ENCODE data around the gene SHROOM3.

SHROOM3 gene

GRCh38 chr4:76434901-76435527, at the start of gene SHROOM3:
Gene SHROOM3, plus strand, starts transcription at chr4:76435229. Its CDS starts 824 bp downstream, at chr4:76436053.
- no peak for DNase-seq (ENCODE audit: low read depth in 2 of 2)
- TF ChIP-seq, protein P1, sequence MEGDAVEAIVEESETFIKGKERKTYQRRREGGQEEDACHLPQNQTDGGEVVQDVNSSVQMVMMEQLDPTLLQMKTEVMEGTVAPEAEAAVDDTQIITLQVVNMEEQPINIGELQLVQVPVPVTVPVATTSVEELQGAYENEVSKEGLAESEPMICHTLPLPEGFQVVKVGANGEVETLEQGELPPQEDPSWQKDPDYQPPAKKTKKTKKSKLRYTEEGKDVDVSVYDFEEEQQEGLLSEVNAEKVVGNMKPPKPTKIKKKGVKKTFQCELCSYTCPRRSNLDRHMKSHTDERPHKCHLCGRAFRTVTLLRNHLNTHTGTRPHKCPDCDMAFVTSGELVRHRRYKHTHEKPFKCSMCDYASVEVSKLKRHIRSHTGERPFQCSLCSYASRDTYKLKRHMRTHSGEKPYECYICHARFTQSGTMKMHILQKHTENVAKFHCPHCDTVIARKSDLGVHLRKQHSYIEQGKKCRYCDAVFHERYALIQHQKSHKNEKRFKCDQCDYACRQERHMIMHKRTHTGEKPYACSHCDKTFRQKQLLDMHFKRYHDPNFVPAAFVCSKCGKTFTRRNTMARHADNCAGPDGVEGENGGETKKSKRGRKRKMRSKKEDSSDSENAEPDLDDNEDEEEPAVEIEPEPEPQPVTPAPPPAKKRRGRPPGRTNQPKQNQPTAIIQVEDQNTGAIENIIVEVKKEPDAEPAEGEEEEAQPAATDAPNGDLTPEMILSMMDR (IDR thresholded peaks at IDR 0.05; ENCODE audit: low read depth, low read length): no peak
- no peak within 1 kb of the TSS for H3K4me3 ChIP-seq (replicated peaks in 1 of 2; ENCODE audit: low read depth in 2 of 2, low read length in 2 of 2)

DNA sequence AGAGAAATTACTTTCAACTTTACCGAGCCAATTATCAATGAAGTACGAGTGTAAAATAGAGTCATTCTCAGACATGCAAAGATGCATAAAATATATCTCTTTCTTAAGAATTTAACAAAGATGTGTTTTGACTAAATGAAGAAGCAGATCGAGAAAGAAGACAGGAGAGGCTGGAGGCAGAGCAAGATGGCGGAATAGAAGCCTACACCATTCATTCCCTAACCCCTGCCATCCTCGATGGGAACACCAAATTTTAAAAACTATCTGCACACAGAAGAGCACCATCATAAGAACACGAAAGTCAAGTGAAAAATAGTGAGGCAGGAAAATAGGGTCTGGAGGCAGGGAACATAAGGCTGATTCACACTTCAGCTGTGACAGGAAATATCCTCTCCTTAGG, 49.1 kb upstream of the SHROOM3 start:
- DNase-seq (ENCODE audit: low read depth in 2 of 2): no peak
- H3K4me3 ChIP-seq (replicated peaks in 1 of 2; ENCODE audit: low read depth in 2 of 2, low read length in 2 of 2): no peak overlapping the region
- TF ChIP-seq, protein P1 (IDR thresholded peaks at IDR 0.05; ENCODE audit: low read depth, low read length): no peak

GRCh38 chr4:76386566-76387305, 48.3 kb upstream of the SHROOM3 start:
- TF ChIP-seq, protein P1 (IDR thresholded peaks at IDR 0.05; ENCODE audit: low read depth, low read length): no peak
- DNase-seq (ENCODE audit: low read depth in 2 of 2): peak in 1 of 2 donors; percentile 12

GRCh38 chr4:76388160-76388908, 46.7 kb upstream of the SHROOM3 start:
- TF ChIP-seq, protein P1 (IDR thresholded peaks at IDR 0.05; ENCODE audit: low read depth, low read length): no peak
- H3K4me3 ChIP-seq (replicated peaks in 1 of 2; ENCODE audit: low read depth in 2 of 2, low read length in 2 of 2): no peak overlapping the region
- DNase-seq (ENCODE audit: low read depth in 2 of 2): no peak

More at GRCh38 chr4:76386566-76387305, 48.3 kb upstream of the SHROOM3 start:
- no peak overlapping the region for H3K4me3 ChIP-seq (replicated peaks in 1 of 2; ENCODE audit: low read depth in 2 of 2, low read length in 2 of 2)

- TF ChIP-seq, protein P1 (IDR thresholded peaks at IDR 0.05; ENCODE audit: low read depth, low read length): no peak
- H3K4me3 ChIP-seq (replicated peaks in 1 of 2; ENCODE audit: low read depth in 2 of 2, low read length in 2 of 2): no peak overlapping the region
- no peak for DNase-seq (ENCODE audit: low read depth in 2 of 2)
Measured at GRCh38 chr4:76401654-76402053, 33.4 kb upstream of the SHROOM3 start.

GRCh38 chr4:76406081-76406480, 28.9 kb upstream of the SHROOM3 start:
- TF ChIP-seq, protein P1 (IDR thresholded peaks at IDR 0.05; ENCODE audit: low read depth, low read length): no peak
- H3K4me3 ChIP-seq (replicated peaks in 1 of 2; ENCODE audit: low read depth in 2 of 2, low read length in 2 of 2): no peak overlapping the region
- no peak for DNase-seq (ENCODE audit: low read depth in 2 of 2)
